Heart right ventricle (tissue), 16 donors: ENCODE data around the gene ADAM10. TPM values are rescaled to one million over a fixed set of nuclear protein-coding genes. Genes with fewer than 3 reads are reported as not detected.
"Not testable (repeated sequence)": the region's sequence is repeated elsewhere in the genome, so short reads cannot be mapped to it uniquely, and the experiment has no call there.

Experiments used
- ATAC-seq, 8 donors: fragments of 200-7000 bp; cut with Tn5 transposase; one replicate each; pipeline ENCODE4 v1.9.1; 2020; ENCODE audit warnings: mild to moderate bottlenecking in 8 of 8, moderate library complexity in 8 of 8, moderate number of reproducible peaks in 1 of 8
- DNase-seq, 2 donors: peaks; one replicate each; pipeline ENCODE4 v3.0.0-alpha.2; 2020
- H3K27ac ChIP-seq, 10 donors: fragments of 200-600 bp; sonication (generic) in 2 of 10; one replicate each; pipeline versions ENCODE4 v1.5.0 to v1.8.0; 2020 to 2022; ENCODE audit warnings: mild to moderate bottlenecking in 3 of 10
- H3K27me3 ChIP-seq, 7 donors: fragments of 200-600 bp; one replicate each; pipeline ENCODE4 v1.8.0; 2021 to 2022; ENCODE audit warnings: mild to moderate bottlenecking in 2 of 7
- H3K36me3 ChIP-seq, 9 donors: fragments of 200-600 bp; sonication (generic) in 1 of 9; one replicate each; pipeline versions ENCODE4 v1.5.0 to v1.8.0; 2020 to 2022; ENCODE audit warnings: mild to moderate bottlenecking in 2 of 9
- H3K4me1 ChIP-seq, 9 donors: fragments of 200-600 bp; sonication (generic) in 1 of 9; one replicate each; pipeline versions ENCODE4 v1.5.0 to v1.8.0; 2020 to 2022; ENCODE audit warnings: mild to moderate bottlenecking in 4 of 9
- H3K4me3 ChIP-seq, 10 donors: fragments of 200-600 bp; sonication (generic) in 2 of 10; one replicate each; pipeline versions ENCODE4 v1.5.0 to v1.8.0; 2020 to 2022; ENCODE audit warnings: mild to moderate bottlenecking in 7 of 10, moderate library complexity in 2 of 10
- H3K9me3 ChIP-seq, 11 donors: fragments of 200-600 bp in 10 of 11; sonication (generic) in 2 of 11; one replicate each; pipeline versions ENCODE4 v1.5.0 to v1.8.0; 2013 to 2022; ENCODE audit warnings: mild to moderate bottlenecking in 2 of 11, control low read depth in 1 of 11, moderate library complexity in 1 of 11
- CTCF ChIP-seq, 9 donors: fragments of 200-600 bp; sonication (generic) in 2 of 9; IDR thresholded peaks; one replicate each; pipeline versions ENCODE4 v1.5.0 to v1.8.0; 2021 to 2022; ENCODE audit warnings: antibody characterized with exemption in 9 of 9, mild to moderate bottlenecking in 5 of 9, moderate library complexity in 1 of 9
- WGBS, 2 donors: extraction: QIAGEN DNeasy Blood & Tissue Kit; methylation state at CpG; one replicate each; pipeline ENCODE4 v1.1.7; 2013; ENCODE audit warnings: inconsistent platforms in 1 of 2; 5-methylcytosine and 5-hydroxymethylcytosine counted together
- intact Hi-C, 10 donors: fragments of 100-400 bp; cut with DNase I; formaldehyde crosslinking; loops; one replicate each; pipeline versions ENCODE4 v1.11.1 to v1.14.2; 2022
- polyA plus RNA-seq, 2 donors: library from polyadenylated mRNA; stranded (reverse); fragments of 200-250 nt; gene quantifications; one replicate each; pipeline ENCODE4 v1.2.3, GENCODE V29; 2013
- total RNA-seq, 10 donors: library from RNA; stranded (reverse); fragmentation: NEBNext Ultra II Directional in 3 of 10; extraction: Animal tissue kit (Norgen Biotek cat#: 25700) in 3 of 10; gene quantifications; one replicate each; pipeline versions ENCODE4 v1.2.1 to v1.2.4, GENCODE V29; 2021 to 2023
- donor health status: Arrhythmogenic right ventricular cardiomyopathy.
- donor health status: ischemic (EF 13 %, LVEDD 7.1; RV severe dilation, severe dysfunction).
- donor health status: healthy with polysubstance abuse.
- donor health status: DM: no; HTN: yes; CAD: no.
- donor health status: DM: no; HTN: no; CAD: no.
- donor health status: ischemic (EF 25% LVEDD 6.9; RV normal size, moderate dysfunction).
- donor health status: ischemic (EF 25% LVEDD 5.7; RV mildly dilated, moderate dysfunction).
- donor health status: healthy.
- donor health status: DM: yes; HTN: yes; CAD: no.
- donor health status: Ischemic cardiomyopathy.
- donor health status: ischemic (EF 35%, LVEDD 5.7; RV mildly dilated, moderate dysfunction).
- donor health status: nonischemic (EF 11% LVEDD 7.7; RV severe dilation, severe dysfunction).
- donor health status: DM: yes; HTN: yes; CAD: no.
- donor health status: PGD.
- donor health status: ischemic (EF 29% LVEDD 5.4; RV normal size, mild dysfunction).
- donor health status: nonischemic (EF 23%, LVEDD 6.1; RV moderate dilation, normal function).

ADAM10 gene
- total and polyA plus RNA-seq, 12 donors: 10.2 to 110 (median 80.1) TPM

- H3K27ac ChIP-seq: peak overlapping the region; percentile 62 to 99 (median 98)
- no peak for DNase-seq
- no peaks in the 10 kb centered on the region for H3K36me3 ChIP-seq
- intact Hi-C loops: loop anchor here in 4 of 10 donors (1.0 to 10.0 kb wide), 5 partner anchors 20 to 326 kb away; partner anchors contain the start of genes SLTM (in 3 of the 4) and ADAM10 (in 1 of the 4)
- H3K4me3 ChIP-seq: peak overlapping the region; percentile 34 to 100 (median 83)
- peak in 1 of 9 donors; percentile 4 for TF ChIP-seq CTCF (IDR thresholded peaks at IDR 0.05)
- H3K27me3 ChIP-seq: no peaks in the 10 kb centered on the region
- 3 to 4% methylated on average over 9 of the region's 9 CpGs for WGBS, 2 donors
- peak; percentile 9 to 36 (median 25) for ATAC-seq
- no peaks in the 10 kb centered on the region for H3K9me3 ChIP-seq
- H3K4me1 ChIP-seq: peaks cover 2 to 48% (median 41%) of the 10 kb centered on the region in 9 donors
Observed at GRCh38 chr15:58770519-58770856, 21.0 kb upstream of the ADAM10 start.

- peaks cover 0 to 19% (median 8%) of the 10 kb centered on the region in 11 donors for H3K9me3 ChIP-seq
- H3K27ac ChIP-seq, H3K36me3 ChIP-seq, H3K4me3 ChIP-seq, ATAC-seq, intact Hi-C loops, DNase-seq, H3K27me3 ChIP-seq: not testable (repeated sequence)
- H3K4me1 ChIP-seq: peaks cover 2 to 29% (median 24%) of the 10 kb centered on the region in 9 donors
- 91 to 92% methylated on average over 7 of the region's 7 CpGs for WGBS, 2 donors
Observed at GRCh38 chr15:58768601-58769004, 19.1 kb upstream of the ADAM10 start.

- 95 to 96% methylated on average over 5 of the region's 5 CpGs for WGBS, 2 donors
Observed at GRCh38 chr15:58766290-58766689, 16.8 kb upstream of the ADAM10 start.

GRCh38 chr15:58764468-58764867, 15.0 kb upstream of the ADAM10 start:
- 94 to 95% methylated on average over 5 of the region's 5 CpGs for WGBS, 2 donors
- Histone ChIP-seq H3K4me3 (no peak overlapping the region), H3K36me3 (no peaks in the 10 kb centered on the region), H3K9me3 (peaks cover 0 to 19% (median 8%) of the 10 kb centered on the region in 11 donors), H3K27me3 (no peaks in the 10 kb centered on the region), H3K4me1 (peaks cover 0 to under 1% (median 0%) of the 10 kb centered on the region in 9 donors), H3K27ac (no peak overlapping the region)
- no peak for TF ChIP-seq CTCF (IDR thresholded peaks at IDR 0.05)
- DNase-seq: no peak
- no peak for ATAC-seq
- intact Hi-C loops: no loop called here

More at GRCh38 chr15:58766290-58766689, 16.8 kb upstream of the ADAM10 start:
- peaks cover 0 to 19% (median 8%) of the 10 kb centered on the region in 11 donors for H3K9me3 ChIP-seq
- H3K27ac ChIP-seq: no peak overlapping the region
- DNase-seq (no peak), ATAC-seq (no peak)
- no peaks in the 10 kb centered on the region for H3K27me3 ChIP-seq
- H3K4me1 ChIP-seq: peaks cover 0 to 12% (median 10%) of the 10 kb centered on the region in 9 donors
- H3K4me3 ChIP-seq: no peak overlapping the region
- intact Hi-C loops: no loop called here
- H3K36me3 ChIP-seq: no peaks in the 10 kb centered on the region
- no peak for TF ChIP-seq CTCF (IDR thresholded peaks at IDR 0.05)

- intact Hi-C loops: no loop called here
- no peaks in the 10 kb centered on the region for H3K27me3 ChIP-seq
- no peaks in the 10 kb centered on the region for H3K4me1 ChIP-seq
- peaks cover 0 to 19% (median 8%) of the 10 kb centered on the region in 11 donors for H3K9me3 ChIP-seq
- no peak for TF ChIP-seq CTCF (IDR thresholded peaks at IDR 0.05)
- ATAC-seq (no peak), DNase-seq (no peak)
- WGBS, 2 donors: 96% methylated on average over 1 of the region's 1 CpG
- no peaks in the 10 kb centered on the region for H3K36me3 ChIP-seq
- no peak overlapping the region for H3K27ac ChIP-seq
- no peak overlapping the region for H3K4me3 ChIP-seq
Observed at GRCh38 chr15:58762731-58763130, 13.2 kb upstream of the ADAM10 start.
